B cell (primary cell): ENCODE results near the gene TOMM22. TPM values are rescaled to one million over a fixed set of nuclear protein-coding genes. Genes with fewer than 3 reads are reported as not detected.

Experiments
- ATAC-seq: fragments of 200-7000 bp; cut with Tn5 transposase; one replicate; pipeline ENCODE4 v1.10.0; 2021; ENCODE audit warnings: low read depth, mild to moderate bottlenecking, moderate number of reproducible peaks, moderate library complexity
- CTCF ChIA-PET: fragments of 350-600 bp; sonication (Branson Sonifier 250); formaldehyde crosslinking; loops from one replicate; lab custom pipeline; 2021; ENCODE audit warnings: antibody characterized with exemption, inconsistent platforms; lab: Charles Lee
- POLR2A ChIA-PET: fragments of 350-600 bp; sonication (Branson Sonifier 250); formaldehyde crosslinking; loops from one replicate; lab custom pipeline; 2021; ENCODE audit warnings: antibody characterized with exemption; lab: Charles Lee
- DNase-seq: peaks from one replicate; pipeline ENCODE4 v3.0.0; 2013
- H2AFZ ChIP-seq: 2 replicates; pipeline ENCODE4 v1.6.1; 2012; ENCODE audit warnings: mild to moderate bottlenecking, low read depth, low read length; ENCODE audit not compliant: insufficient read depth, poor library complexity, severe bottlenecking
- H3K27ac ChIP-seq, 2 donors: 1 replicate in 1 of 2; 2 replicates in 1 of 2; pipeline ENCODE4 v1.5.1; 2012 to 2013; ENCODE audit warnings: low read length in 2 of 2, mild to moderate bottlenecking in 2 of 2, moderate library complexity in 1 of 2
- H3K27me3 ChIP-seq, 4 experiments: fragments of 200-600 bp in 1 of 4; sonication (generic) in 1 of 4; replicated peaks in 1 of 4; 1 replicate in 2 of 4; 2 replicates in 2 of 4; pipeline versions ENCODE4 v1.6.1 to v1.7.0; 2013 to 2016; ENCODE audit warnings: low read length in 3 of 4, mild to moderate bottlenecking in 2 of 4, mixed read lengths in 1 of 4, moderate library complexity in 1 of 4; ENCODE audit not compliant: insufficient read depth in 4 of 4, control insufficient read depth in 3 of 4; ENCODE audit errors: control extremely low read depth in 1 of 4
- H3K36me3 ChIP-seq, 2 experiments: replicated peaks in 1 of 2; 1 replicate in 1 of 2; 2 replicates in 1 of 2; pipeline versions ENCODE4 v1.6.1 to v1.7.1; 2013; ENCODE audit warnings: low read length in 1 of 2; ENCODE audit not compliant: insufficient read depth in 2 of 2, control insufficient read depth in 1 of 2; ENCODE audit errors: control extremely low read depth in 1 of 2, extremely low read depth in 1 of 2
- H3K4me1 ChIP-seq, 2 donors: fragments of 200-600 bp in 1 of 2; sonication (generic) in 1 of 2; 1 replicate in 1 of 2; 2 replicates in 1 of 2; pipeline versions ENCODE4 v1.5.1 to v1.6.1; 2013 to 2017; ENCODE audit warnings: low read length in 2 of 2; ENCODE audit not compliant: control insufficient read depth in 2 of 2, insufficient read depth in 2 of 2
- H3K4me2 ChIP-seq: replicated peaks from 2 replicates; pipeline ENCODE3; 2012; ENCODE audit warnings: mild to moderate bottlenecking, low read depth, low read length; ENCODE audit not compliant: poor library complexity, severe bottlenecking
- H3K4me3 ChIP-seq, 5 experiments: fragments of 200-600 bp in 1 of 5; sonication (generic) in 1 of 5; 1 replicate in 3 of 5; 2 replicates in 2 of 5; pipeline versions ENCODE4 v1.5.1 to v1.7.0; 2011 to 2016; ENCODE audit warnings: low read length in 4 of 5, mild to moderate bottlenecking in 4 of 5, low read depth in 2 of 5, control low read depth in 1 of 5, moderate library complexity in 1 of 5; ENCODE audit not compliant: insufficient read depth in 1 of 5; ENCODE audit errors: control extremely low read depth in 1 of 5, extremely low read depth in 1 of 5
- H3K79me2 ChIP-seq: fragments of 200-600 bp; sonication (generic); one replicate; pipeline ENCODE4 v1.6.0; 2016; ENCODE audit warnings: low read length; ENCODE audit not compliant: control insufficient read depth, insufficient read depth
- H3K9ac ChIP-seq: fragments of 200-600 bp; sonication (generic); 2 replicates; pipeline ENCODE4 v1.6.1; 2017; ENCODE audit warnings: mild to moderate bottlenecking, low read length, moderate library complexity
- H3K9me3 ChIP-seq, 3 donors: one replicate each; pipeline versions ENCODE4 v1.6.1 to v1.7.1; 2013; ENCODE audit warnings: low read length in 2 of 3; ENCODE audit not compliant: control insufficient read depth in 2 of 3, insufficient read depth in 1 of 3; ENCODE audit errors: control extremely low read depth in 1 of 3
- H4K20me1 ChIP-seq: 2 replicates; pipeline ENCODE4 v1.6.0; 2012; ENCODE audit warnings: mild to moderate bottlenecking, low read length; ENCODE audit not compliant: insufficient read depth, control insufficient read depth, poor library complexity, severe bottlenecking
- H3K27ac Mint-ChIP-seq: one replicate; pipeline ENCODE4 v1.8.0; 2021; ENCODE audit warnings: mixed read lengths
- H3K27me3 Mint-ChIP-seq: one replicate; pipeline ENCODE4 v1.8.0; 2021; ENCODE audit warnings: mixed read lengths
- H3K4me1 Mint-ChIP-seq: one replicate; pipeline ENCODE4 v1.8.0; 2021; ENCODE audit warnings: mixed read lengths
- H3K4me3 Mint-ChIP-seq: one replicate; pipeline ENCODE4 v1.8.0; 2021; ENCODE audit warnings: mixed read lengths
- H3K9me3 Mint-ChIP-seq: one replicate; pipeline ENCODE4 v1.8.0; 2022; ENCODE audit warnings: mixed read lengths; ENCODE audit not compliant: insufficient read depth
- EZH2 ChIP-seq: IDR thresholded peaks from 2 replicates; pipeline ENCODE4 v1.6.1; 2012; ENCODE audit warnings: borderline replicate concordance, low read depth, mild to moderate bottlenecking, moderate library complexity, low read length; ENCODE audit not compliant: insufficient read depth, poor library complexity, severe bottlenecking
- WGBS: methylation state at CpG from one replicate; pipeline ENCODE4 v1.1.5; 2013; ENCODE audit warnings: missing lambda C conversion rate; ENCODE audit not compliant: insufficient coverage; 5-methylcytosine and 5-hydroxymethylcytosine counted together
- intact Hi-C: fragments of 100-400 bp; cut with micrococcal nuclease; formaldehyde crosslinking; loops from one replicate; pipeline ENCODE4 v1.10.0; 2022
- polyA plus RNA-seq: library from polyadenylated mRNA; depleted of rRNA; stranded (reverse); fragments of >200 nt; gene quantifications from 2 replicates; pipeline ENCODE4 v1.2.3, GENCODE V29; 2012
- total RNA-seq, 2 donors: library from RNA; stranded (reverse); fragments of 120-200 nt in 1 of 2; gene quantifications; 1 replicate in 1 of 2; 2 replicates in 1 of 2; pipeline versions ENCODE4 v1.2.3 to v1.2.4, GENCODE V29; 2013 to 2022
- TF ChIP-seq, protein P1 (sequence below): fragments of 200-600 bp; IDR thresholded peaks from one replicate; pipeline ENCODE4 v1.8.0; 2022; ENCODE audit warnings: antibody characterized with exemption, mild to moderate bottlenecking

Gene TOMM22
- total and polyA plus RNA-seq, 2 donors (not counting 1 experiment from before 2014, with no cell fraction given) = 21.5 to 47.6 TPM

DNA sequence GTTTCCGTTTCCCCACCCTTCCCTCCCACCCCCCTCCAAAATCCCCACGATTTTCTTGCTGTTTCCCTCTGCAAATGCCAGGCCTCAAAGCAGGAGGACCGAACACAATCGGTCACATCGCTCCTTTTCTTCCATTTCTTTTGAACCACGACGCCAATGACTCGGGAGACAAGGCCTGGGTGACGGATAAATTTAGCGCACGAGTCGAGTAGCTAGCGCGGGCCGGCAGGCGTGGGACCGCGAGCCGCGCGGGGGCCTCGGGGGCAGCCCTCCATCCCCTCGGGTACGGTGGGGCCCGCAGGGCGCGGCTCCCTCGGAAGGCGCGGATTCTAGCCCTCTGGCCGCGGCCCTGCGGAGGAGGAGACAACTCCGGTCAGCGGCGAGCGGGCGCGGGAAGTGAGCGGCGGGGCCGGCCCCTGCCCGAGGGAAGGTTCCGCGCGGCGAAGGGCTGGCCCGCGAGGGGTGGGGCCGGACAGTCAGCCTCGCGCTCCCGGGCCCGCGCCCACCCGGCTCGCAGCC lies 18.6 kb downstream of the TOMM22 start:
- intact Hi-C loops = loop anchor here (2.0 to 10.0 kb wide), 3 partner anchors 194 to 516 kb away; partner anchors contain the start of genes CSNK1E, DDX17 and PLA2G6
- peak overlapping the region; percentile 74 for H3K4me2 ChIP-seq
- H3K9me3 Mint-ChIP-seq = no peaks in the 10 kb centered on the region
- H3K27me3 ChIP-seq = no peaks in the 10 kb centered on the region
- H3K36me3 ChIP-seq = no peaks in the 10 kb centered on the region
- H3K27ac ChIP-seq = peak overlapping the region; percentile 64 to 99
- peak overlapping the region; percentile 37 to 79 (median 66) for H3K4me3 ChIP-seq
- ChIA-PET POLR2A (interaction anchor here (0.6 to 2.0 kb wide), 4 partner anchors 19 to 381 kb away, joined by 3 to 9 read pairs (median 4); partner anchors contain the start of gene TOMM22), CTCF (interaction anchor here (1.0 to 6.7 kb wide), 3 partner anchors 19 to 648 kb away, joined by 3 to 51 read pairs (median 5); partner anchors contain the start of gene TOMM22)
- no peaks in the 10 kb centered on the region for H3K9me3 ChIP-seq
- WGBS = under 1% methylated on average over 57 of the region's 57 CpGs
- H3K4me1 ChIP-seq = peaks cover 32 to 38% of the 10 kb centered on the region in 2 donors
- peaks cover 65% of the 10 kb centered on the region for H3K4me1 Mint-ChIP-seq
- H3K27me3 Mint-ChIP-seq = no peaks in the 10 kb centered on the region
- peak overlapping the region; percentile 25 for H2AFZ ChIP-seq
- H3K79me2 ChIP-seq = peaks cover 33% of the 10 kb centered on the region
- peak; percentile 13 for ATAC-seq
- peak overlapping the region; percentile 95 for H3K4me3 Mint-ChIP-seq
- peak overlapping the region; percentile 96 for H3K9ac ChIP-seq
- peak overlapping the region; percentile 99 for H3K27ac Mint-ChIP-seq
- H4K20me1 ChIP-seq = no peaks in the 10 kb centered on the region
- no peak for DNase-seq
- TF ChIP-seq EZH2 = no peak
- TF ChIP-seq, protein P1, sequence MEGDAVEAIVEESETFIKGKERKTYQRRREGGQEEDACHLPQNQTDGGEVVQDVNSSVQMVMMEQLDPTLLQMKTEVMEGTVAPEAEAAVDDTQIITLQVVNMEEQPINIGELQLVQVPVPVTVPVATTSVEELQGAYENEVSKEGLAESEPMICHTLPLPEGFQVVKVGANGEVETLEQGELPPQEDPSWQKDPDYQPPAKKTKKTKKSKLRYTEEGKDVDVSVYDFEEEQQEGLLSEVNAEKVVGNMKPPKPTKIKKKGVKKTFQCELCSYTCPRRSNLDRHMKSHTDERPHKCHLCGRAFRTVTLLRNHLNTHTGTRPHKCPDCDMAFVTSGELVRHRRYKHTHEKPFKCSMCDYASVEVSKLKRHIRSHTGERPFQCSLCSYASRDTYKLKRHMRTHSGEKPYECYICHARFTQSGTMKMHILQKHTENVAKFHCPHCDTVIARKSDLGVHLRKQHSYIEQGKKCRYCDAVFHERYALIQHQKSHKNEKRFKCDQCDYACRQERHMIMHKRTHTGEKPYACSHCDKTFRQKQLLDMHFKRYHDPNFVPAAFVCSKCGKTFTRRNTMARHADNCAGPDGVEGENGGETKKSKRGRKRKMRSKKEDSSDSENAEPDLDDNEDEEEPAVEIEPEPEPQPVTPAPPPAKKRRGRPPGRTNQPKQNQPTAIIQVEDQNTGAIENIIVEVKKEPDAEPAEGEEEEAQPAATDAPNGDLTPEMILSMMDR = no peak
